Measurements from ENCODE around the gene TM9SF1.

Gene TM9SF1

GRCh38 chr14:24162093-24162492 lies 33.1 kb downstream of the TM9SF1 start:
- TF ChIP-seq GATA3 (IDR thresholded peaks at IDR 0.05; ENCODE audit: low read depth, low read length) (no peak), GATA2 (IDR thresholded peaks at IDR 0.05; ENCODE audit: low read depth, low read length) (no peak)

GRCh38 chr14:24160850-24161804 lies 34.1 kb downstream of the TM9SF1 start, which contains the start of gene IRF9:
IRF9 (plus strand) TSS chr14:24161265; CDS start chr14:24162145, 880 bp downstream.
- TF ChIP-seq GATA2 (IDR thresholded peaks at IDR 0.05; ENCODE audit: low read depth, low read length): peak; percentile 42
- TF ChIP-seq GATA3 (IDR thresholded peaks at IDR 0.05; ENCODE audit: low read depth, low read length): no peak

DNA sequence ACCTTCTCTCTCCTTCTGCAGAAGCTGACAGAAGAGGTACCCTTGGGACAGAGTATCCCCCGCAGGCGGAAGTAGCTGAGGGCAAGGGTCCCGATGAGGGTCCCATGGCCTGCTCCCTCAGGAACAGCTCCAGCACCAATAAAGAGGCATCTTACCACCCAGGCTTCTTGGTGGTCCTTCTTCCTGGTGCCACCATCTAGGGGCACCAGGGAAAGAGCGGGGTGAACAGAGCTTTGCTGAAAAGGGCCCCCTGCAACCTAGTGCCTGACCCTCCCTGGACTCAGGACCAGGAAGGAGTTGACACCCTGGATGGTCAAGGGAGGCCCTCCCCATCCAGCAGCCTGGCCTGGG lies 34.8 kb downstream of the TM9SF1 start:
- no peak for TF ChIP-seq GATA3 (IDR thresholded peaks at IDR 0.05; ENCODE audit: low read depth, low read length)
- TF ChIP-seq GATA2 (IDR thresholded peaks at IDR 0.05; ENCODE audit: low read depth, low read length): no peak

GRCh38 chr14:24159777-24160498 lies 35.3 kb downstream of the TM9SF1 start:
- no peak for TF ChIP-seq GATA2 (IDR thresholded peaks at IDR 0.05; ENCODE audit: low read depth, low read length)
- TF ChIP-seq GATA3 (IDR thresholded peaks at IDR 0.05; ENCODE audit: low read depth, low read length): no peak

DNA sequence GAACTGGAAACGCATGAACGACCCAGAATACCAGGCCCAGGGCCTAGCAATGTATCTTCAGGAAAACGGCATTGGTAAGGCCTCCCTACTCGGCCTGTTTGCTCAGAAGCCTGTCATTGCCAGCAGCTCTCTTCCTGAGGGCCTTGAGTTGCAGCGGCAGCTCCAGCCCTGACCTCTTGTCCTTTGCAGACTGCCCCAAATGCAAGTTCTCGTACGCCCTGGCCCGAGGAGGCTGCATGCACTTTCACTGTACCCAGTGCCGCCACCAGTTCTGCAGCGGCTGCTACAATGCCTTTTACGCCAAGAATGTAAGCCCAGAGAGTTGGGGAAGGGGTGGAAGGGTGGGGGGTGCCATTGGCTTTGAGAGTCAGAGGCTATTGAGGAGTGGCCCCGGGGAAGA lies 37.9 kb downstream of the TM9SF1 start:
- TF ChIP-seq GATA2 (IDR thresholded peaks at IDR 0.05; ENCODE audit: low read depth, low read length): no peak
- TF ChIP-seq GATA3 (IDR thresholded peaks at IDR 0.05; ENCODE audit: low read depth, low read length): no peak

DNA sequence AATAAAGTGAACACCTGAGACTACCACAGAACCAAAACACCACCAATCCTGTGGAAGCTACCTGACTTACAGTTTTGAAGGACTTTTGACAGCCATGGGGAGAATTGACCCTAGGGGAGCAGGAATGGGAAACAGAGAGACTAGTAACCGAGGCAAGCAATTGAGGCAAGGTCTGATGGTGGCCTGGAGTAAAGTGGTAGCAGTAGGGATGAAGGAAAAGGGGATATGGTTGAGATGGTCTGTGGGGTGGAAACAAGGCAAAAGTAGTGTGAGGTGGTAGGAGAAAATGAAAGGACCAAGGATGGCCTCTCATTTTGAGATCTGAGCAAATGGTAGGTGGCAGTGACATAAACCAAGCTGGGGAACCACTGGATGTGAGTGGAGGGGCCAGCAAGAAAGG lies 38.4 kb downstream of the TM9SF1 start:
- TF ChIP-seq GATA3 (IDR thresholded peaks at IDR 0.05; ENCODE audit: low read depth, low read length): no peak
- TF ChIP-seq GATA2 (IDR thresholded peaks at IDR 0.05; ENCODE audit: low read depth, low read length): no peak

GRCh38 chr14:24155100-24155499 lies 40.1 kb downstream of the TM9SF1 start:
- no peak for TF ChIP-seq GATA3 (IDR thresholded peaks at IDR 0.05; ENCODE audit: low read depth, low read length)
- no peak for TF ChIP-seq GATA2 (IDR thresholded peaks at IDR 0.05; ENCODE audit: low read depth, low read length)

DNA sequence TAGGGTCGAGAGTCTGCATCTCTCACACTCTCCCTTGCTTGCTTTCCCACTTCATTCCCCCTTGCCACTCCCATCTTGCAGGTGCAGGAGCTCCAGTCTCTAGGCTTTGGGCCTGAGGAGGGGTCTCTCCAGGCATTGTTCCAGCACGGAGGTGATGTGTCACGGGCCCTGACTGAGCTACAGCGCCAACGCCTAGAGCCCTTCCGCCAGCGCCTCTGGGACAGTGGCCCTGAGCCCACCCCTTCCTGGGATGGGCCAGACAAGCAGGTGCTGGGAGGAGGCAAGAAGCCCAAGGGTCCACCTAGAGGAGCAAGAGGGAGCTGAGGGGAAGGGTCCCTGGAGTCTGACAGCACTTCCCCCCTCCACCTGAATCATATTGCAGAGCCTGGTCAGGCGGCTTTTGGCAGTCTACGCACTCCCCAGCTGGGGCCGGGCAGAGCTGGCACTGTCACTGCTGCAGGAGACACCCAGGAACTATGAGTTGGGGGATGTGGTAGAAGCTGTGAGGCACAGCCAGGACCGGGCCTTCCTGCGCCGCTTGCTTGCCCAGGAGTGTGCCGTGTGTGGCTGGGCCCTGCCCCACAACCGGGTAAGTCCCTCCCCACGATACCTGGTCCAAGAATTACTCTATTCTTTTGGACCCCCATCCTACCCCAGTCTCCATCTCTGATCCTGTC lies 43.7 kb downstream of the TM9SF1 start:
- TF ChIP-seq GATA2 (IDR thresholded peaks at IDR 0.05; ENCODE audit: low read depth, low read length): no peak
- TF ChIP-seq GATA3 (IDR thresholded peaks at IDR 0.05; ENCODE audit: low read depth, low read length): no peak

GRCh38 chr14:24150993-24151392 lies 44.2 kb downstream of the TM9SF1 start:
- no peak for TF ChIP-seq GATA2 (IDR thresholded peaks at IDR 0.05; ENCODE audit: low read depth, low read length)
- TF ChIP-seq GATA3 (IDR thresholded peaks at IDR 0.05; ENCODE audit: low read depth, low read length): no peak

GRCh38 chr14:24150567-24150966 lies 44.7 kb downstream of the TM9SF1 start:
- no peak for TF ChIP-seq GATA3 (IDR thresholded peaks at IDR 0.05; ENCODE audit: low read depth, low read length)

- no peak for TF ChIP-seq GATA3 (IDR thresholded peaks at IDR 0.05; ENCODE audit: low read depth, low read length)
- TF ChIP-seq GATA2 (IDR thresholded peaks at IDR 0.05; ENCODE audit: low read depth, low read length): no peak
Observed at GRCh38 chr14:24150061-24150460, 45.2 kb downstream of the TM9SF1 start.

DNA sequence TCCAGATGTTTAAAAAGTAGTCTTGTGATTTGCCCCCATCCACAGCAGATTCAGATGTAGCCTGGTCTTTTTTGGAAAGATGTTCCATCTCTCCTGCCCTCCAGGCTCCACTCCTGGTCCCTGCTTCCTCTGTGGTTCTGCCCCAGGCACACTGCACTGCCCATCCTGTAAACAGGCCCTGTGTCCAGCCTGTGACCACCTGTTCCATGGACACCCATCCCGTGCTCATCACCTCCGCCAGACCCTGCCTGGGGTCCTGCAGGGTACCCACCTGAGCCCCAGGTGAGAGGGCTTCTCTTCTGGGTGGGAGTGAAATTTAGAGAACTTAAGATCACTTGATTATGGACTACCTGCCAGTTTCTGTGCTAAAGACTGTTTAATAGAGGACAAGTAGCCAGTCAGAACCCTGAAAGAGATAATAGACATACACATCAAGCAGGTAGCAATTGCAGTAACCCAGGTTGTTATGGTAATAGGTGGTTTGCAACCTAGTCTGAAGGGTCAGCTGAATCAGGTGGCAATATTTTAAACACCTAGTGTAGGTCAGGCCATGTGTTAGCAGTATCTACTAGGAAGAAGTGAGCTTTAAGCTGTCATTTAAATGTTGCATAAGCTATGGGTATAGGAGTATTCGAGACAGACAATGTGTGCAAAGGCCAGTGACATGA lies 45.8 kb downstream of the TM9SF1 start:
- TF ChIP-seq GATA3 (IDR thresholded peaks at IDR 0.05; ENCODE audit: low read depth, low read length): no peak
- TF ChIP-seq GATA2 (IDR thresholded peaks at IDR 0.05; ENCODE audit: low read depth, low read length): no peak

- TF ChIP-seq GATA2 (IDR thresholded peaks at IDR 0.05; ENCODE audit: low read depth, low read length) (no peak), GATA3 (IDR thresholded peaks at IDR 0.05; ENCODE audit: low read depth, low read length) (no peak)
Observed at GRCh38 chr14:24147761-24148428, 47.3 kb downstream of the TM9SF1 start.
